ENCODE measurements around the gene CLEC4M.

The CLEC4M gene, protein sequence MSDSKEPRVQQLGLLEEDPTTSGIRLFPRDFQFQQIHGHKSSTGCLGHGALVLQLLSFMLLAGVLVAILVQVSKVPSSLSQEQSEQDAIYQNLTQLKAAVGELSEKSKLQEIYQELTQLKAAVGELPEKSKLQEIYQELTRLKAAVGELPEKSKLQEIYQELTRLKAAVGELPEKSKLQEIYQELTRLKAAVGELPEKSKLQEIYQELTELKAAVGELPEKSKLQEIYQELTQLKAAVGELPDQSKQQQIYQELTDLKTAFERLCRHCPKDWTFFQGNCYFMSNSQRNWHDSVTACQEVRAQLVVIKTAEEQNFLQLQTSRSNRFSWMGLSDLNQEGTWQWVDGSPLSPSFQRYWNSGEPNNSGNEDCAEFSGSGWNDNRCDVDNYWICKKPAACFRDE

DNA sequence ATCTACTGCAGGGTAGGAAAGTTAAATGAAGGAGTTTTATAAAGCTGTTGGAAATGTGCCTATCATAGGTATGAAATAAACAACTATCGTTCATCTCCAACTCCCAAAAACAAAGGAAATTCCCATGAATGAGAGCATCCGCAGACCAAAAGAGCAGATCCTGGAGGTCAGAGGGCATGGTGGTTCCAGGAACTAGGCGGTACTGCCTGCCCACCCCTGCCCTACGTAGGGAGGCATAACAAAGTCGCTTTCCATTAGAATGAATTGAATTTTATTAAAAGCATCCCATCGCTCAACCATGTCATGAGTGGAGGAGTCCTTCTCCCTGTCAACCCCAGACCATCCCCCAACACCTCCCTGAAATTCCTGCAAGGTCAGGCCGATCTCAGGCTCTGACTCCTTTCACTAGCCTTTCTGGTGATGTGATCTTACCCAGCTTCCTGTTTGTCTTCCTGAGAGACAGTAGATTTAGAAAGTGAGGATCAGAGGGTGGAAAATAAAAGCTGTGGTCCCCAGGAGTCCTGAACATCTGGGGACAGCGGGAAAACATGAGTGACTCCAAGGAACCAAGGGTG is at the start of gene CLEC4M:
CLEC4M (plus strand) TSS at position 525 of the 575 bp plus-strand sequence; CDS start at position 549, 24 bp downstream.
- DNase-seq (ENCODE audit: low read depth, low spot score): no peak

DNA sequence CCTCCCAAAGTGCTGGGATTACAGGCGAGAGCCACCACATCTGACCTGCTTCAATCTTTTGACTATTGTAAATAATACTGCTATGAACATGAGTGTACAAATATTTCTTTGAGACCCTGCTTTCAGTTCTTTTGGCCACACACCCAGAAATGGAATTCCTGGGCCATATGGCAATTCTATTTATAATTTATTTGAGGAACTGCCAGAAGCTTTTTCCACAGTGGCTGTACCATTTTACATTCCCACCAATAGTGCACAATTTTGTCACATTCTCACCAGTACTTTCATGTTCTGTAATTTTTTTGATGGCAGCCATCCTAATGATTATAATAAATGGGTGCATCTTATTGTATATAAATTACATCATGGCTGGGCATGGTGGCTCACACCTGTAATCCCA is 47.4 kb upstream of the CLEC4M start:
- DNase-seq (ENCODE audit: low read depth, low spot score): no peak

DNA sequence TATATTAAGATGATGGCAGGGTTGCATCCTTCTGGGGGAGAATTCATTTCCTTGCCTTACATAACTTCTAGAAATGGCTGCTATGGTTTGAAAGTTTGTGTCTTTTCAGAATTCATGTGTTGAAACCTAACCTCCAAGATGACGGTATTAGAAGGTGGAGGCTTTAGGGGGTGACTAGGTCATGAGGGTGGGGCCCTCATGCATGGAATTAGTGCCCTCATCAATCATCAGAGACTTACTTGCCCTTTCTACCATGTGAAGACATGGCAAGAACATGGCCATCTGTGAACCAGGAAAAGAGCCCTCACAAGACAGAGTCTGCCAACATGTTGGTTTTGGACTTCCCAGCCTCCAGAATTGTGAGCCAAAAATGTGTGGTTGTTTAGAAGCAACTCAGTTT is 46.3 kb upstream of the CLEC4M start:
- DNase-seq (ENCODE audit: low read depth, low spot score): no peak

DNA sequence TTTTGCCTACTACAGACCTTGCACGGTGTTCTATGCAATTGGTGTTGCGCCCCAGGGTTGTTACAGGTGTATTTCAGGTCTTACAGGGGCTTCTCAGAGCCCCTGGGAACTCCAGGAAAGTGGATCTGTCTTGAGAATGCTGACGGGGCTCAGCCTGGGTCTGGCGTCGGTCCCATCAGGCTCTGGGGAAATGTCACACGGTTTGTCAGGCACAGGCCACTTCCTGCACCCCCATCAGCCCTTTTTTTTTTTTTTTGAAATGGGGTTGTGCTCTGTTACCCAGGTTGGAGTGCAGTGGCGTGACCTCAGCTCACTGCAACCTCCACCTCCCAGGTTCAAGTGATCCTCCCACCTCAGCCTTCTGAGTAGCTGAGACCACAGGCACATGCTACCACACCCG is 44.4 kb upstream of the CLEC4M start:
- no peak for DNase-seq (ENCODE audit: low read depth, low spot score)

DNA sequence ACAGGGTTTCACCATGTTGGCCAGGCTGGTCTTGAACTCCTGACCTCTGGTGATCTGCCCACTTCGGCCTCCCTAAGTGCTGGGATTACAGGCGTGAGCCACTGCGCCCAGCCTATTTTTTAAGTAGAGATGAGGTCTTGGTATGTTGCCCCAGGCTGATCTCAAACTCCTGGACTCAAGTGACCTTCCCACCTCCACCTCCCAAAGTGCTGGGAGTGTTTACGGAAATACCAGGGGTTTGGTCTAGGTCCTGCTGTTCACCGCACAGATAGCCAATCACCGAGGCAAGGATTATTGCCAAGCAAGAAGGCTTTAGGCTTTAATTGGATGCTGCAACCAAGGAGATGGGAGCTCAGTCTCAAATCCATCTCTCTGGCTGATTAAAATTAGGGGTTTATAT is 42.7 kb upstream of the CLEC4M start:
- DNase-seq (ENCODE audit: low read depth, low spot score): no peak

DNA sequence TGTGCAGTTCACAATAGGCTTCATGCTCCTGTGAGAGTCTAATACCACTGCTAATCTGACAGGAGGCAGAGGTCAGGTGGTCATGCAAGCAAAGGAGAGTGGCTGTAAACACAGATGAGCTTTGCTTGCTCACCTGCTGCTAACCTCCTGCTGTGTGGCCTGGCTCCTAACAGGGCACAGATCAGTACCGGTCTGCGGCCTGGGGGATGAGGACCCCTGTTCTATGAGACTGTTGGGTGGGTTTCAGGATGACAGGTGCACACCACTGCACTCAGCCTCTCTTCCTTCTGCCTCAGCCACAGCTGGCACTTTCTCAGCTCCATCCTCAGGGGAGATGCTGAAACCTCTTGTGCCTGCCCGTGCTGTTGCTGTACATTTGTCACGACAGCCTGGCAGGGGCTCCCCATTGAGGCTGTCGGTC is 40.8 kb upstream of the CLEC4M start:
- DNase-seq (ENCODE audit: low read depth, low spot score): no peak

DNA sequence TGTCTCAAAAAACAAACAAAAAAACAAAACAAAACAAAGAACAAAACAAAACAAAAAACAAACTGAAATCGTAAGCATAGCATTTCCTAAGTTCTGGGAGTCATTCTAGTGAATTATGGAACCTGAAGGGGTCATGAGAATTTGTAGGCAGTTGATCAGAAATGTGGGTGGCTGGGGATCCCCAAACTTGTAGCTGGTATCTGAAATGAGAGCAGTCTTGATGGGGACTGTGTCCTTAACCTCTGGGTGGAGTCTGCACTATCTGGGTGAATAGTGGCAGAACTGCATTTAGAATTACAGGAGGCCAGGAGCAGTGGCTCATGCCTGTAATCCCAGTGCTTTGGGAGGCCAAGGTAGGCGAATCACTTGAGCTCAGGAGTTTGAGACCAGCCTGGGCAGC is 37.3 kb upstream of the CLEC4M start:
- no peak for DNase-seq (ENCODE audit: low read depth, low spot score)

DNA sequence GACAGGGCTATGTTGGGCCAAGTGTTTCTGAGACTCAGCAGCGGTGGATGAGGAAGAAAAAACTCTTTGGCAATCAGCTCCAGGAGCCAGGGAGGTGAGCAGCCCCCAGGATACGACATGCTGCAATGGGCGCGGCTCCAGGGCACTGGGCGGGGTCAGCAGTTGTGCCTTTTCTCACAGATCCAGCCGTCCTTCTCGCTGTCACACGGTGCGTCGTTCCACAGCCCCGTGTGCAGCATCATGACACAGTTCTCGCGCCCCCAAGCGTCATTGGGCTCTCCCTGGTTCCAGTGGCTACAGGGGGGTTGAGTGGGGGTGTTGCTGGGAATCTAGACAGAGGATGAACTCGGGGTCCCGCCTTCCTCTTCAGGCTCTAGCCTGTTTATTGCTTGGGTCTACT is 33.8 kb upstream of the CLEC4M start:
- DNase-seq (ENCODE audit: low read depth, low spot score): no peak

DNA sequence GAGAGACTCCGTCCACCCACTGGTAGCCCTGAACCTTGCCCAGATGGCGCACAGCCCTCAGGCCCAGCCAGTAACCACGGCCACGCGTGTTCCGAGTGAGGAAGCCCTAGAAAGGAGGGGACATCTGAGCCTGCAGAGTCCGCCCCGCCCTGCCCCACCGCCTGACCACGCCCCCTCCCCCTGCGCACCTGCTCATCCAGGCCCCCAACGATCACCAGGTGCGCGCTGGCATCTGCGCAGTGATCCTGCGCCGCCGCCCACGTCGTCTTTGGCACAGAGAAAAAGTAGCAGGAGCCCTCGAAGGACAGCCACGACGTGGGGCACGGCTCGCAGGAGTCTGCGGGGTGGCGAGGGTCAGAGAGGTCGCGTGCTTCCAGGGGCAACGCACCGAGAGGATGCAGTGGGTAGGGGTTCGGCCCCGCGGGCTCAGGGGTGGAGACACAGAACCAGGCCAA is 33.2 kb upstream of the CLEC4M start:
- no peak for DNase-seq (ENCODE audit: low read depth, low spot score)

DNA sequence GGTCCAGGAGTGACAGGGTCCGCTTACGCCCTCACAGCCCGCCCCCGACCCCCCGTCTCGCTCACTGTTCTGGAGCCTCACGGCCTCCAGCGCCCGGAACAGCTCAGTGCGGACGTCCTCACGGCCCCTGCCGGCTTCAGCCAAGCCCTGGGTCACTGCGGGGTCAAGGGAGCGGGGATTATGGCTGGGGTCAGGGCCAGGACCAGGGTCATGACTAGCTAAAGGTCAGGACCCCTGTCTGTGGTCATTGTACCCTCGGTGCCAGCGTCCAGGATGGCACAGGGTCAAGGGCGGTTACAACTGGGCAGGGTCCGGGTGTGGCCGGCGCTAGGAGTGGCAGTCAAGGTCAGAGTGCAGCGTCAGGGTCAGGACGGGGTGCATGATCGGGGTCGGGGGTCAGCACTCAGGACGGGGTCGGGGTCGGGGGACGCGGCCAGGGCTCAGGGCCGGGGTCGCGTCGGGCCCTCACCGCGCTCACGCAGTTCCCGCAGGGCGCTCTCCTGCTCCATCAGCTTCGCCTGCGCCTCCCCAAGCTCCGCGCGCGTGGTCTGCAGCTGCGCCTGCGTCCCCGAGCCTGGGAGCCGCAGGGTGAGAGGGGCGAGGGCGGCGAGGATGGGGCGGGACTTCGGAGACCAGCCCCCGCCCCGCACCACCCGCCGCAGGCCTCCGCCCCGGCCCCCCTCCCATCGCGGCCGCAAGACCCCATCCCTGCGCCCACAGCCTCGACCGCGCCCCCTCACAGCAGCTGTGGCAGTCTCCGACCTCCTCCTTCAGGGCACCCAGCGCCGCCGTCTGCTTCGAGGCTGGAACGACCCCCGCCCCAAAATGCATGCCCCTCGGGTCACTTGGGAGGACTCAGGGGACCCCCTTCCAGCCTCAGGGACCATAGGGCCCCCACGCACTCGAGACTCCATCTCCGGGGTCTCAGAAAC is 32.5 kb upstream of the CLEC4M start:
- DNase-seq (ENCODE audit: low read depth, low spot score): no peak

DNA sequence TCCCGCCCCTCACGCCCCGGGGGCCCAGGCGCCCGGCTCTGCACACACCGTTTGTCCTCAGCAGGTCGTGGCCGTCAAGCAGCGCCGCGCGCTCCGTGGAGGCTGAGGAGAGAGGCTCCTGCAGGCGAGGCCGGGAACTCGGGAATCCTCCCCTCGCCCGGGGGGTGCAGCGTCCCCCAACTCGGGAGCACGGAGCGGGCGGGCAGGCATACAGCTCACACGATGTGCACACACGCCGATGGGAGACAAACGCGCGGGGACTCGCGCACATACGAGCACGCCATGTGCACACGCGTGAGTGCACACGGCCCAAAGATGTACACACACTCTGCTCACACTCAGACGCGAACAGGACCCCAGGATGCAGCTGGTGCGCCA is 31.8 kb upstream of the CLEC4M start:
- no peak for DNase-seq (ENCODE audit: low read depth, low spot score)

DNA sequence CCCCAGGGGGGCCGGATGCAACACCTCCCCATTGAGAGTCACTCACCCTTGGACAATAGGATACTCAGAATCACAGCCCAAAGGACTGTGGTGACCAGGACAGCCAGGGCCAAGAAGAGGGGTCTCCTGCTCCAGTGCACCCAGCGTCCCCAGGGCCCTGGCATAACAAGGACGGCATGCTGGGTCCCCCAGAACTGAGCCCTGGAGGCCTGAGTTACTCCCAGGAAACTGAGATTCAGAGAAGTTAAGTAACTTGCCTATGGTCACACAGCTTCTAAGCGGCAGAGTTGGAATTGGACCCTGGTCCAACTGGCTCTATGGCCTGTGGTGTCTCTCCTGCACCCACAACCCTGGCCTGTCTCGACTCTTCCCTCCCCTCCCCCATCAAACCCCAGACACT is 31.4 kb upstream of the CLEC4M start:
- no peak for DNase-seq (ENCODE audit: low read depth, low spot score)

DNA sequence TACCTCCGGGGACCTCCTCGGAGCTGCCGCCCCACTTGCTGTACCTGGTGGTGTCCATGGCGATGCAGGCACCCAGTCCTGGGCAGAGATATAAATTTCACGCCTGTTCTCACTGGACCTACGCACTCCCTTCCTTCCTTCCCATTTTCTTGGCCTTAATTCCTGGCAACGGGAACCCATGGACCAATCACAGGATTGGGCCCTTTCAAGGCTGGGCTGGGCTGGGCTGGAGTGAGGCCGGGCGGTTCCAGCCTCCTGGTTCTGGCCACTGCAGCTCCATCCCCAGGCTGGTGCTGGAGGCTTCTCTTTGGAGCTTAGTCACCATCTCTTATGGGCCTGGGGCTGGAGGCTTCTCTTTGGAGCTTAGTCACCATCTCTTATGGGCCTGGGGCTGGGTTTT is 31.0 kb upstream of the CLEC4M start, which contains the start of gene CLEC4G:
CLEC4G (minus strand) TSS at position 66 of the 400 bp plus-strand sequence; CDS start at position 58, 8 bp downstream.
- DNase-seq (ENCODE audit: low read depth, low spot score): no peak

DNA sequence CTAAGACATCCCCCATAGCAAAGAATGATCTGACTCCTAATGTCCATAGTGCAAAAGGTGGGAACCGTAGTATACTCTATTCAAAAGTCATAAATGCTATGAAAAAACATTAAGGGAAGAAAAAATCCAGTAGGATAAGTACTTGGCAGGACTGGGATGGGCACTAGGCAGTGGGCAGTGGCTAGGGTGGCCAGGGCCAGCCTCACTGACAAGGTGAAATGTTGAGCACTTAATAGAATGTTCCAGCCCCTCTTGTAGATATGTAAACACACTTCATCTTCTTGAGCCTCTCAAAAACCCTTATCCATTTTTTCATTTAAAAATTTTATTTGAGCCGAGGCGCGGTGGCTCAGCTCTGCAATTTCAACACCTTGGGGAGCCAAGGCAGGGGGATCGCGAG is 29.7 kb upstream of the CLEC4M start:
- DNase-seq (ENCODE audit: low read depth, low spot score): no peak

DNA sequence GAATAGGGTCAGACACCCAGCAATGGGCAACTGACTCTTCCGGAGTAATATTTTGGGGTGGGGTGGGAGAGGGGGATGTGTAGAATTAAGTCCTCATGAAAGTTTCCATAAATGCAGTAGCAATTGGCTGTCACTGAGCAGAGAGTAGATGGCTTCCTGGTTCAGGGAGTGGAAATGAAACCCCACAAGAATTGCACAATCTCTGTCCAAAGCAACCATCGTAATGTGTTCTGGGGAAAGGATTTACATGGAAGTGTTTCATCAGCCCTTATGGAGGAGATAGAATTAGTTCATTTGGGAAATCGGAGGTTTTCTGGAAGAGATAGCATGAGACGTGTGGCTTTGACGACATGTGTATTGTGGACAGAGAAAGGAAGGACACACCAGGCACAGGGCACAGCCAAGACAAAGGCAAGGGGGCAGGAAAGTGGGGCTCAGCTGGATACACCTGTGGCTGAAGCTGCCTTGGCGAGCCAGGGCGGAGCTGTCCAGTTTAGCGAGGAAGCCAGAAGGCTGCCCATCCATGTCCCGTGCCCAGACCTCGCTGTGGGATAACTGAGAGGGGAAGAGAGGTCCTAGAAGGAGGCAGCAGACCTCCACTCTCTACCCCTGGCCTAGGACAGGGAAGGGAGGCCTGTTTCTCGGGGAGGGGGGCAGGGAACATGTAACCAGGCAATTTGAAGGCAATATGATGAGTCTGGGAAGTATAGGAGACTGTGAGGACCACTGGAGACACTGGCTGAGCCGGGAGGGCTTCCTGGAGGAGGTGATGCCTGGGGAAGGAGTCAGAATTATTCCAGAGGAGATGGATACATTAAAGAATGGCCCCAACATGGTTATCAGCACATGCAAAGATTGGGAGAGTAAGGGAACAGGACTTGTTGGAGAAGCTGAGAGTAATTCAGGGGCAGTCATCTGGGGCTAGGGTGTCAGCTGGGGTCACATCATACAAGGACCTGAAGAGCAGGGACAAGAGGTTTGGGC is 28.5 kb upstream of the CLEC4M start:
- DNase-seq (ENCODE audit: low read depth, low spot score): no peak

DNA sequence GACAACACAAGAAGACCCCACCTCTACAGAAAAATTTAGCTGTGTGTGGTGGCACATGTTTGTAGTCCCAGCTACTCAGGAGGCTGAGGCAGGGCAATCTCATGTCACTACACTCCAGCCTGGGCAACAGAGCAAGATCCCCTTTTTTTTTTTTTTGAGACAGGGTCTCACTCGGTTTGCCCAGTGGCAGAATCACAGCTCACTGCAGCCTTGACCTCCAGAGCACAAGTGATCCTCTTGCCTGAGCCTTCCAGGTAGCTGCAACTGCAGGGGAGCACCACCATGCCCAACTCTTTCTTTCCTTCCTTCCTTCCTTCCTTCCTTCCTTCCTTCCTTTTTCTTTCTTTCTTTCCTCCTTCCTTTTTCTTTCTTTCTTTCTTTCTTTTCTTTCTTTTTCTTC is 26.9 kb upstream of the CLEC4M start:
- no peak for DNase-seq (ENCODE audit: low read depth, low spot score)

DNA sequence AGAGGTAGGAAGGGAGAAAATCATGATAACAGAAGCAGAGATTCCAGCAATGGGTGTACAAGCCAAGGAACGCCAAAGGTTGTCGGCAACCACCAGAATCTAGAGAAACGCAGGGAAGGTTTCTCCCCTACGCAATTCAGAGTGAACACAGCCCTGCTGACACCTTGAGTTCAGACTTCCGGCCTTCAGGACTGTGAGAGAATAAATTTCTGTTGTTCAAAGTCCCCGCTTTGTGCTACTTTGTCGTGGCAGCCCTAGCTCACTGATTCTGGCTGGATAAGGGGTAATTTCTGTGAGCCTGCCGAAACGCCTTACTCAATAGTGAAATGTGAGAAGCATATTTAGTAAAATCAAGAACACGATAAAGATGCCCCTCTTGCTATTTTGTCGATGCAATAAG is 25.8 kb upstream of the CLEC4M start:
- DNase-seq (ENCODE audit: low read depth, low spot score): no peak

DNA sequence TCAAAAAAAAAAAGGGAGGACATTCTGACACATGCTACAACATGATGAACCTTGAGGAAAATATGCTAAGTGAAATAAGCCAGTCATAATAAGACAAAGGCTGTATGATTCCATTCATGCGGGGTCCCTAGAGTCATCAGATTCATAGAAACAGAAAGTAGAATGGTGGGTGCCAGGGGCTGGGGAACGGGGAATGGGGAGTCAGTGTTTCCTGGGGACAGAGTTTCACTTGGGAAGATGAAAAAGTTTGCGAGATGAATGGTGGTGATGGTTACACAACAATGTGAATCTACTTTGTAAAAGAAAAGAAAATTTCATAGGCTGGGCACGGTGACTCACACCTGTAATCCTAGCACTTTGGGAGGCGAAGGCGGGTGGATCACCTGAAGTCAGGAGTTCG is 25.0 kb upstream of the CLEC4M start:
- no peak for DNase-seq (ENCODE audit: low read depth, low spot score)

DNA sequence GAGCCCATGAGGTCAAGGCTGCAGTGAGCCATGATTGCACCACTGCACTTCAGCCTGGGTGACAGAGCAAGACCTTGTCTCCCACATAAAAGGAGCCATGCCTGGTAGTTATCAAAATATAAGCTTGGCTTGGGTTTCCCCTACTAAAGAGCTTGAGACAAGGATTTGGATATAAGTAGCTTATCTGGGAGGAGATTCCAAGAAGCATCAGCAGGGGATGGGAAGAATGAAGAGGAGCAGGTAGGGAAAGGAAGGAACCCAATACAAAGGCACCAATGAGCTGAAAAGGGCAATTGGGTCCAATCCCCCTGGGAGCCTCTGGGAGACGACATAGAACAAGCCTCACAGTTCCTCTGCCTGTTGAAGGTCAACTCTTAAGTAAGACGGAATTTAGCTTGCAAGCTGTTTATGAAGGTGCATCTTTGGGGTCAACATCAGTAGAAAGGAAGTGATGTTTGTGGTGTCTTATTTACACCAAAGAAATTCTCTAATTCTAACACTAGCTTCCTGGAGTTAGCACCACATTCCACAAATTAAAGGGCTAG is 23.8 kb upstream of the CLEC4M start:
- no peak for DNase-seq (ENCODE audit: low read depth, low spot score)

DNA sequence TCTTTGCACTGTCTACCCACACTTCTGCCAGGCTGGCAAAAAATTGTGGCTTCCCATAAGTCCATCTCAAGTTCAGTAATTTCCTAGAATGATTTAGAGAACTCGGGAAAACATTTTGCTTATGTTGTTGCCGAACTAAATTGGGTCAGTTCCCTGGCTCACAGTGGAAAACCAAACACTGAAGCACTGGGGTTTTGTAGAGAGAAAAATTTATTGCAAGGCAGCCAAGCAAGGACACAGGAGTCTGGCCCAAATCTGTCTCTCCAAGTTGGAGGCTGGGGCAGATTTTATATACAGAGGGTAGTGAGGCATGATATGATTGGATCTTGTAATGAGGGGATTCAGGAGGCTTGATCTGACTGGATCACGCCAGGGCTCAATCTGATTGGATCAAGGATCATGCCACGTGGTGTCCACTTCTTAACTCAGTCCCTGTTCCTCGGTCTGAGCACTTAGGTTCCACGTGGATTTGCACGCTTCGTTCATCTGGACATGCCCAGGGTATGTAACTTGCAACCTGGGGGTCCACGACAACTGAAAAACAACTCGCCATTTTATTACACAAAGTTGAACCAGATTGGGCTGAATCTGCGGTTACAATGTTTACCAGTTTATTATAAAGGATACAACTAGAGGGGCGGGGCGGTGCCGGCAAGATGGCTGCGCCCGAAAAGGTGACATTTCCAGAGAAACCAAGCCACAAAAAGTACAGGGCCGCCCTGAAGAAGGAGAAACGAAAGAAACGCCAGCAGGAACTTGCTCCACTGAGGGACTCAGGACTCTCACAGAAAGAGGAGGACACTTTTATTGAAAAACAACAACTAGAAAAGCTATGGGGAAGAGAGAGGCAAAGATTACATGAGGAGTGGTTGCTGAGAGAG is 23.0 kb upstream of the CLEC4M start:
- DNase-seq (ENCODE audit: low read depth, low spot score): no peak
